ENCODE data around the gene TMEM33. TPM values are rescaled to one million over a fixed set of nuclear protein-coding genes. Genes with fewer than 3 reads are reported as not detected.
"Not testable (repeated sequence)": the region's sequence is repeated elsewhere in the genome, so short reads cannot be mapped to it uniquely, and the experiment has no call there.

The TMEM33 gene
- total and polyA plus RNA-seq, 2 experiments from 2014 or later, result 44.6 TPM

GRCh38 chr4:41888687-41889074 is 46.5 kb upstream of the TMEM33 start:
- Histone ChIP-seq H3K4me1 (ENCODE audit: insufficient read depth) (no peaks in the 10 kb centered on the region), H2AFZ (no peak overlapping the region), H4K20me1 (ENCODE audit: insufficient read depth) (no peaks in the 10 kb centered on the region), H3K4me2 (ENCODE audit: unreplicated experiment) (no peak overlapping the region), H3K27me3 (replicated peaks; ENCODE audit: insufficient read depth) (peaks cover 49% of the 10 kb centered on the region), H3K9ac (no peak overlapping the region), H3K9me2 (ENCODE audit: insufficient read depth) (no peaks in the 10 kb centered on the region), H3K9me3 (ENCODE audit: low read depth) (no peaks in the 10 kb centered on the region), H3K4me3 (no peak overlapping the region), H3K79me2 (ENCODE audit: insufficient read depth) (no peaks in the 10 kb centered on the region), H3F3A (ENCODE audit: insufficient read depth) (no peaks in the 10 kb centered on the region), H3K27ac (no peak overlapping the region), H3K36me3 (ENCODE audit: low read depth) (no peaks in the 10 kb centered on the region)
- TF ChIP-seq EZH2phosphoT487 (IDR thresholded peaks at IDR 0.05; ENCODE audit: insufficient read depth, low read depth) (no peak), EZH2 (IDR thresholded peaks at IDR 0.05; ENCODE audit: insufficient read depth, poor library complexity, severe bottlenecking) (no peak)
- 85 to 88% methylated on average over 1 of the region's 1 CpG for WGBS, 2 experiments (ENCODE audit: low coverage in 1 of 2, low lambda C conversion rate in 2 of 2, missing lambda C conversion rate in 2 of 2)
- in situ Hi-C loops (cut with MboI), result loop anchor here (10.0 kb wide), 2 partner anchors 194 to 604 kb away; no protein-coding TSS in a partner anchor
- DNase-seq, result no peak

- H3K36me3 ChIP-seq (ENCODE audit: low read depth), result no peaks in the 10 kb centered on the region
- in situ Hi-C loops (cut with MboI), result loop anchor here (10.0 kb wide), 2 partner anchors 195 to 605 kb away; no protein-coding TSS in a partner anchor
- no peaks in the 10 kb centered on the region for H3F3A ChIP-seq (ENCODE audit: insufficient read depth)
- H3K9me3 ChIP-seq (ENCODE audit: low read depth), result no peaks in the 10 kb centered on the region
- no peak overlapping the region for H3K9ac ChIP-seq
- no peak for DNase-seq
- H3K27ac ChIP-seq, result no peak overlapping the region
- H3K4me3 ChIP-seq, result no peak overlapping the region
- H3K9me2 ChIP-seq (ENCODE audit: insufficient read depth), result no peaks in the 10 kb centered on the region
- no peak overlapping the region for H3K4me2 ChIP-seq (ENCODE audit: unreplicated experiment)
- no peaks in the 10 kb centered on the region for H3K79me2 ChIP-seq (ENCODE audit: insufficient read depth)
- H3K4me1 ChIP-seq (ENCODE audit: insufficient read depth), result no peaks in the 10 kb centered on the region
- no peak for TF ChIP-seq EZH2phosphoT487 (IDR thresholded peaks at IDR 0.05; ENCODE audit: insufficient read depth, low read depth)
- TF ChIP-seq EZH2 (IDR thresholded peaks at IDR 0.05; ENCODE audit: insufficient read depth, poor library complexity, severe bottlenecking), result no peak
- H3K27me3 ChIP-seq (replicated peaks; ENCODE audit: insufficient read depth), result peaks cover 43% of the 10 kb centered on the region
- no peaks in the 10 kb centered on the region for H4K20me1 ChIP-seq (ENCODE audit: insufficient read depth)
- no peak overlapping the region for H2AFZ ChIP-seq
- 0 to 9% methylated on average over 1 of the region's 1 CpG for WGBS, 2 experiments (ENCODE audit: low coverage in 1 of 2, low lambda C conversion rate in 2 of 2, missing lambda C conversion rate in 2 of 2)
These were observed 45.9 kb upstream of the TMEM33 start for GRCh38 chr4:41889317-41889716.

GRCh38 chr4:41890085-41890484 is 45.1 kb upstream of the TMEM33 start:
- in situ Hi-C loops (cut with MboI), result no loop called here
- H3K9ac ChIP-seq, result no peak overlapping the region
- H3K4me1 ChIP-seq (ENCODE audit: insufficient read depth), result no peaks in the 10 kb centered on the region
- 5 to 8% methylated on average over 2 of the region's 2 CpGs for WGBS, 2 experiments (ENCODE audit: low coverage in 1 of 2, low lambda C conversion rate in 2 of 2, missing lambda C conversion rate in 2 of 2)
- no peak overlapping the region for H3K4me3 ChIP-seq
- H3K9me2 ChIP-seq (ENCODE audit: insufficient read depth), result no peaks in the 10 kb centered on the region
- no peaks in the 10 kb centered on the region for H3K79me2 ChIP-seq (ENCODE audit: insufficient read depth)
- TF ChIP-seq EZH2 (IDR thresholded peaks at IDR 0.05; ENCODE audit: insufficient read depth, poor library complexity, severe bottlenecking) (no peak), EZH2phosphoT487 (IDR thresholded peaks at IDR 0.05; ENCODE audit: insufficient read depth, low read depth) (no peak)
- no peak overlapping the region for H3K4me2 ChIP-seq (ENCODE audit: unreplicated experiment)
- H3K9me3 ChIP-seq (ENCODE audit: low read depth), result no peaks in the 10 kb centered on the region
- no peaks in the 10 kb centered on the region for H4K20me1 ChIP-seq (ENCODE audit: insufficient read depth)
- no peaks in the 10 kb centered on the region for H3F3A ChIP-seq (ENCODE audit: insufficient read depth)
- H3K27me3 ChIP-seq (replicated peaks; ENCODE audit: insufficient read depth), result peaks cover 38% of the 10 kb centered on the region
- H3K27ac ChIP-seq, result no peak overlapping the region
- no peak overlapping the region for H2AFZ ChIP-seq
- no peaks in the 10 kb centered on the region for H3K36me3 ChIP-seq (ENCODE audit: low read depth)
- peak; percentile 9 for DNase-seq

- TF ChIP-seq EZH2 (IDR thresholded peaks at IDR 0.05; ENCODE audit: insufficient read depth, poor library complexity, severe bottlenecking), result no peak
- TF ChIP-seq EZH2phosphoT487 (IDR thresholded peaks at IDR 0.05; ENCODE audit: insufficient read depth, low read depth), result no peak
- Histone ChIP-seq H3K4me3 (no peak overlapping the region), H3F3A (ENCODE audit: insufficient read depth) (no peaks in the 10 kb centered on the region), H3K4me1 (ENCODE audit: insufficient read depth) (no peaks in the 10 kb centered on the region), H3K27me3 (replicated peaks; ENCODE audit: insufficient read depth) (peaks cover 11% of the 10 kb centered on the region), H3K9me2 (ENCODE audit: insufficient read depth) (no peaks in the 10 kb centered on the region), H4K20me1 (ENCODE audit: insufficient read depth) (no peaks in the 10 kb centered on the region), H3K36me3 (ENCODE audit: low read depth) (no peaks in the 10 kb centered on the region), H3K27ac (no peak overlapping the region), H3K79me2 (ENCODE audit: insufficient read depth) (no peaks in the 10 kb centered on the region), H3K9me3 (ENCODE audit: low read depth) (no peaks in the 10 kb centered on the region), H2AFZ (no peak overlapping the region), H3K4me2 (ENCODE audit: unreplicated experiment) (no peak overlapping the region), H3K9ac (no peak overlapping the region)
- in situ Hi-C loops (cut with MboI), result no loop called here
- DNase-seq, result no peak
These were observed 38.6 kb upstream of the TMEM33 start for GRCh38 chr4:41896648-41897047.

- Histone ChIP-seq H3K4me3 (no peak overlapping the region), H3K9ac (no peak overlapping the region), H3K27ac (no peak overlapping the region), H3K4me1 (ENCODE audit: insufficient read depth) (no peaks in the 10 kb centered on the region), H2AFZ (no peak overlapping the region), H3K79me2 (ENCODE audit: insufficient read depth) (no peaks in the 10 kb centered on the region), H3K27me3 (replicated peaks; ENCODE audit: insufficient read depth) (peaks cover 5% of the 10 kb centered on the region), H3K4me2 (ENCODE audit: unreplicated experiment) (no peak overlapping the region), H3K9me2 (ENCODE audit: insufficient read depth) (no peaks in the 10 kb centered on the region), H3K36me3 (ENCODE audit: low read depth) (no peaks in the 10 kb centered on the region), H3F3A (ENCODE audit: insufficient read depth) (no peaks in the 10 kb centered on the region), H4K20me1 (ENCODE audit: insufficient read depth) (no peaks in the 10 kb centered on the region), H3K9me3 (ENCODE audit: low read depth) (no peaks in the 10 kb centered on the region)
- no peak for DNase-seq
- TF ChIP-seq EZH2phosphoT487 (IDR thresholded peaks at IDR 0.05; ENCODE audit: insufficient read depth, low read depth) (no peak), EZH2 (IDR thresholded peaks at IDR 0.05; ENCODE audit: insufficient read depth, poor library complexity, severe bottlenecking) (no peak)
- in situ Hi-C loops (cut with MboI), result no loop called here
- WGBS, 2 experiments (ENCODE audit: low coverage in 1 of 2, low lambda C conversion rate in 2 of 2, missing lambda C conversion rate in 2 of 2), result 64 to 65% methylated on average over 1 of the region's 1 CpG
These were observed 37.5 kb upstream of the TMEM33 start for GRCh38 chr4:41897698-41898097.

- H3K27me3 ChIP-seq (replicated peaks; ENCODE audit: insufficient read depth); H3K4me1 ChIP-seq (ENCODE audit: insufficient read depth); H3K4me2 ChIP-seq (ENCODE audit: unreplicated experiment); H3K9me3 ChIP-seq (ENCODE audit: low read depth); H3K4me3 ChIP-seq; H3F3A ChIP-seq (ENCODE audit: insufficient read depth); in situ Hi-C loops (cut with MboI); H3K27ac ChIP-seq; H4K20me1 ChIP-seq (ENCODE audit: insufficient read depth); H3K9ac ChIP-seq; DNase-seq; H3K9me2 ChIP-seq (ENCODE audit: insufficient read depth); H3K79me2 ChIP-seq (ENCODE audit: insufficient read depth); H3K36me3 ChIP-seq (ENCODE audit: low read depth); H2AFZ ChIP-seq: not testable (repeated sequence)
- 80 to 82% methylated on average over 1 of the region's 1 CpG for WGBS, 2 experiments (ENCODE audit: low coverage in 1 of 2, low lambda C conversion rate in 2 of 2, missing lambda C conversion rate in 2 of 2)
These were observed 26.1 kb upstream of the TMEM33 start for GRCh38 chr4:41909136-41909535.

All from GM23248 (cell line).